ENCODE results near the gene CD63.

CD63 gene

GRCh38 chr12:55698965-55699364 is 29.8 kb downstream of the CD63 start:
- no peak for DNase-seq (ENCODE audit: low read depth)
- no peak for TF ChIP-seq CTCF (IDR thresholded peaks at IDR 0.05; ENCODE audit: control insufficient read depth, extremely low read depth, insufficient read depth)
- no peak overlapping the region for H3K4me3 ChIP-seq (ENCODE audit: low read depth, low read length)

- DNase-seq (ENCODE audit: low read depth) = no peak
- no peak for TF ChIP-seq CTCF (IDR thresholded peaks at IDR 0.05; ENCODE audit: control insufficient read depth, extremely low read depth, insufficient read depth)
Observed at GRCh38 chr12:55698241-55698955, 30.4 kb downstream of the CD63 start.

GRCh38 chr12:55697686-55698085 is 31.1 kb downstream of the CD63 start:
- H3K4me3 ChIP-seq (ENCODE audit: low read depth, low read length) = no peak overlapping the region
- DNase-seq (ENCODE audit: low read depth) = no peak
- TF ChIP-seq CTCF (IDR thresholded peaks at IDR 0.05; ENCODE audit: control insufficient read depth, extremely low read depth, insufficient read depth) = no peak

More at GRCh38 chr12:55698241-55698955, 30.4 kb downstream of the CD63 start:
- H3K4me3 ChIP-seq (ENCODE audit: low read depth, low read length) = no peak overlapping the region

- TF ChIP-seq CTCF (IDR thresholded peaks at IDR 0.05; ENCODE audit: control insufficient read depth, extremely low read depth, insufficient read depth) = no peak
- no peak overlapping the region for H3K4me3 ChIP-seq (ENCODE audit: low read depth, low read length)
Observed at GRCh38 chr12:55696796-55697462, 31.9 kb downstream of the CD63 start.

GRCh38 chr12:55696141-55696540 is 32.7 kb downstream of the CD63 start:
- no peak for DNase-seq (ENCODE audit: low read depth)
- TF ChIP-seq CTCF (IDR thresholded peaks at IDR 0.05; ENCODE audit: control insufficient read depth, extremely low read depth, insufficient read depth) = no peak
- no peak overlapping the region for H3K4me3 ChIP-seq (ENCODE audit: low read depth, low read length)

More at GRCh38 chr12:55696796-55697462, 31.9 kb downstream of the CD63 start:
- no peak for DNase-seq (ENCODE audit: low read depth)

GRCh38 chr12:55695349-55695748 is 33.5 kb downstream of the CD63 start:
- no peak for DNase-seq (ENCODE audit: low read depth)
- H3K4me3 ChIP-seq (ENCODE audit: low read depth, low read length) = no peak overlapping the region
- no peak for TF ChIP-seq CTCF (IDR thresholded peaks at IDR 0.05; ENCODE audit: control insufficient read depth, extremely low read depth, insufficient read depth)

Measured in LNCaP clone FGC (cell line).